ENCODE data around the gene RTP4.

RTP4 gene, protein sequence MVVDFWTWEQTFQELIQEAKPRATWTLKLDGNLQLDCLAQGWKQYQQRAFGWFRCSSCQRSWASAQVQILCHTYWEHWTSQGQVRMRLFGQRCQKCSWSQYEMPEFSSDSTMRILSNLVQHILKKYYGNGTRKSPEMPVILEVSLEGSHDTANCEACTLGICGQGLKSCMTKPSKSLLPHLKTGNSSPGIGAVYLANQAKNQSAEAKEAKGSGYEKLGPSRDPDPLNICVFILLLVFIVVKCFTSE

DNA sequence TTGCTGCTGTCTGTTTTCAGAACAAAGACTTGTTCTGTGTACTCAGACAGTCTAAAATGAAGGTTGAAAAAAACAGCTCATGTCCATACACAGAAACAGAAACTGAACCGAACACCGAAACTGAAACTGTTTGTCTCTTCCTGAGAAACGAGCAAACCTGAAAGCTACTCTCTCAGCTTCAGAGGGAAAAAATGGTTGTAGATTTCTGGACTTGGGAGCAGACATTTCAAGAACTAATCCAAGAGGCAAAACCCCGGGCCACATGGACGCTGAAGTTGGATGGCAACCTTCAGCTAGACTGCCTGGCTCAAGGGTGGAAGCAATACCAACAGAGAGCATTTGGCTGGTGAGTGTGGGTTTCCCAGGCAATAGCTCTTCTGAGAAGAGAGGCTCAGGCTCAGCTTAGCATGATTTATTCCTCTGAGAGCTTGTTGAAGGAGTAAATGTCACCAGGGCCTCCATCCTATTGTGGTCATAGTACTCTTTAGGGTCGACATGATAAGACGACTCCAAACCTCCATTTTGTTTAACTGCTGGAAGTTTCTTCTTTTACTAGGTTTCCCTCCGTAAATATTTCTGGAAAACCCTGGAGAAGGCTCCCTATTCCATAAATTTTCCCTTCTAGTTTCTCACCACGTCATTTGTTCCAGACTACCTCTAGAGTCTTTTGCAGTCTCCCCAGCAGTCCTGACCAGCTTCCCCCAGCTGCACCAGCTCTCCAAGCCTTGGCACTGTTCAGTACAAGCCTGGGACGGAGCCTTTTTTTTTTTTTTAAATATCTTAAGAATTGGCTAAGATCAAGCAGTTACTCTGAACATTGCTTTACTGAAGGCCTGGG is at the start of gene RTP4:
TSS of gene RTP4 (plus strand) at position 135 of the 838 bp plus-strand sequence. CDS start at position 192, 57 bp downstream.
- DNase-seq: peak; percentile 20

DNA sequence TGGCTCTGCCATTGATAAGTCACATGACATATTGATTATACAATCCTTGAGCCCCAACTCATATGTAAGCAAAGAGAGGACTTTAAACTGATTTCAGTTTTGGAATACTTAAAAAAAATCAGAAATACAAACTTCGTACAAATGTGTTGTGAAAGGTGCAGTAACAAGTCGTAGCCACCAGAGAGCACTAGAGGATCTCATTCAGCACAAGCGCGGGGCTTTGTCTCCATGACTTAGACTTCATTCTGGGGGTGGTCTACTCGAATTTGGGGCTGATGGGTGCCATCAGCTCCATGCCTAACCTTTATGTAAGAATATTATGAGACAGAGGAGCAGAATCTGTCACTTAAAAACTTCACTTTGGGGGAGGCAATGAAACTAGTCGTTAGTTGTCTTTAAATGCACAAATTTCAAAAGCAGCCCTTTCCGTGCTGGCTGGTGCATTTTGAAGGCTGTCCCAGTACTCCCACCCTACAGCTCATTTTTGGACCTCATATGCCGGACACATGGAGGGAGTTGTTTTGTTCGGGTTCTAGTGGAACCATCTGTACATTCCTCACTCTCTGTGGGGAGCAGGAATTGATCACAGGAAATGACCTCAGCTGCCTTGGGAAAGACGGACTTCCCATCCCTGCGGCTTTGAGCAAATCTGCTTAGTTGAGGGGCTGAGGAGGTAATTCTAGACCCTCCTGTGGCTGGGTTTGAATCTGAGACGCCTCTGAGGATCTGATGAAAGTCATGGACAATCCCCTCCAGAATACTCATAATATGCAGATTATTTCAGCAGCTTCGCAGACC is 49.2 kb upstream of the RTP4 start:
- peak; percentile 49 for DNase-seq

DNA sequence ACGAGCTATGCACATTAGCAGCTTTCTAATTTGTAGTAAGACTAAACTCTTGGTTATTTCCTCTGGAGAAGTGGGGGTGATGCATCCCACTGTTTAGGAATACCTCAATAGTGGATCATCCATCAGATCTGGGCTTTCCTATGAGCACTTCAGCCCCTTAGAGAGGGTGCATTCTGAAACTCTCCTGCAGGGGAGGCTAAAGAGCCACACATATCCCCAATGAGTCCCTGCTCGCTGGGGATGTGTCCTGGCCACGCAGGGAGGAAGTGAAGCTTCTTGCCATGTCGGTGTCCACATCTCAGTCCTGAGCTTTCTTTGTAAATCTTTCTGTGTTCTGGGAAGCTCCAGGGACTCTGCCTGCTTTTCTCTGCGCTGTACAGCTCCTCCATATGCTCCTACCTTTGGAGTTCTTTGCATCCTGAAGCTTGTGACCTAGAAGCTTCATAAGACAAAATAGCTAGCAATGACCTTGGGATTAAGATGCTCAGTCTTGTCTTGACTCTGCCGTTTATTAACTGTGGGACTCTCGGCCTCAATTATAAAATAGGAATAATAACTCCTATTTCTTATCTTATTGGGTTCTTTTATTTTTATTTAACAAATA is 48.4 kb upstream of the RTP4 start:
- peak; percentile 55 for DNase-seq

DNA sequence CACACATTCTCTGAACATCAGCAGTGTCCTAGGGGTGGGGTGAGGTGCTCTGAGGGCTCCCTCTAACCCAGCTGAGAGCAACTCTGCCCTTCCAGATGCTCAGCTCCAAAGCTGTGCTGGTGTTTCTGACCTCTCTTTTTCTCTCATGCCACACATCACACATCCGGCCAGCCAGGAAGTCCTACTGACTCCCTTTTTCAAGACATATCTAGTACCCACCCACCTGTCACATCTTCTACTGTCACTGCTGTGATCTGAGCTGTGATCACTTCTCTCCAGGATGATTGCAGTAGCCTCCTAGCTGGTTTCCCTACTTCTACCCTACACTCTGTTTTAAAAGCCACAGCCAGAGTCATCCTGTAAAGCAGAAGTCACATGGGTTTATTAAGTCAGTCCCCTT is 46.4 kb upstream of the RTP4 start:
- no peak for DNase-seq

DNA sequence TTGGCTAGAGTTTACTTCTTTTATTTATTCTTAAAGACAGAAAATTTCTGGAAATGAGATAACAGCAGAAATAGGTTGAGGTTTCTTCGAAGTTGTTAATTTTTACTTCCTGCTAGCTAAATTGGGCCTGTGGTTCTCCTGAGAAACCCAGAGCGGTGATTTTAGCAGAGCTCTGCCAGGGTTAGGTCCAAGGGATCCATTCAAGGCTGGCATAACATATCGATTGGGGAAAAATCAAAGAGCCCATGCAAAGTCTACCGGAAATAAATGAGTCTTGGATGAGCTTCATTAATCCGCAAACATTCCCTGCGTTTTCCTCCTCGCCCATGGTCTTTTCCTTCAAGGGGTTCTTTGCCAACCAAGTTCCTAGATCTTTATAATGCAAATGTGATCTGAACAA is 45.9 kb upstream of the RTP4 start:
- DNase-seq: no peak

DNA sequence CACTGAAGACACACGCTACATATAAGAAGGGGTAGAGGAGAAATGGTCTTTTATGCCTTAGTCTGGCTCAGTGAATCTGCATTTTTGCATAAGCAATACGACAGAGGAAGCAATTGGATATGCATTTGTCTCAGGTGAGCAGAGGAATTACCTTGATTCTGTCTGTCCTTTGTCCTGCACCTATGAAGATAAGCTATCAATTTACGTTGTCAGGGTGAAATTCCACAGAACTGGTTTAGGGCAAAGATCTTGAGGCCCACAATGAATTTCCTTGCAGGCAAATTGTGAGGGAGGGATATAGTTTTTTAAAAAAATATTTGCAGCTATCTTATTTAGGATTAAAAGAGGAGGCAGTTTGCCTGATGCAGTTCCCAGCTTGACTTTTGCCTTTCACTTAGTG is 45.1 kb upstream of the RTP4 start:
- DNase-seq: no peak

DNA sequence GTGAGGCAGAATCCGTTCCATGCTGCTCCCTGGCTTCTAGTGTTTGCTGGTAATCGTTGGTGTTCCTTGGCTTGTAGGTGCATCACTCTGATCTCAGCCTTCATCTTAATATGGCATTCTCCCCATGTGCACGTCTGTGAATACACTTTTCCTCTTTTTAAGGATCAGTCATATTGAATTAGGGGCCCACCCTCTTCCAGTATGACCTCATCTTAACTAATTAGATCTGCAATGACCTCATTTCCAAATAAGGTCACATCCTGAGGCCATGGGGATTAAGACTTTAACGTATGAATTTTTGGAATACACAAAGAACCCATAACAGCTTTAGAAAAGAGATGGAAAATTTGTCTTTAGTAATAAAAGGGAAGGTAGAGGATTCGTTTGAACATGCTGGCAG is 42.6 kb upstream of the RTP4 start:
- no peak for DNase-seq

DNA sequence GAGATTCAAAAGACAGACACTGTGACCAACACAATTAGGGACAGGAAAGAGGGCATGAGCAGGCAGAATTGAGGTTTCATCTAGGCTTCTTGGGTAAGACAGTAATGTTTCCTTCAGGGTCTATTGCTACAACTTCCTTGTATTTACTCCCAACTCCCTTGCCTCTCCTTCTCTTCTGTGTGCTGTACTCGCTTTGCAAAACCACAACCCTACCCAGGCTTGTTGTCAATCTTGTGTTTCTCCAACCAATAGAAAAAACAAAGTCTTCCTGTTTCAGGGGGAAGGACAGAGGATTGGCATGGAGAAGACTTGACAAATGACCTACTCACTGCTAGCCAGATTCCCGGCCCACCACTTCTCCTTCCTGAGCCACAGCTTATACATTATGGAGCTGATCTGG is 40.3 kb upstream of the RTP4 start:
- no peak for DNase-seq

DNA sequence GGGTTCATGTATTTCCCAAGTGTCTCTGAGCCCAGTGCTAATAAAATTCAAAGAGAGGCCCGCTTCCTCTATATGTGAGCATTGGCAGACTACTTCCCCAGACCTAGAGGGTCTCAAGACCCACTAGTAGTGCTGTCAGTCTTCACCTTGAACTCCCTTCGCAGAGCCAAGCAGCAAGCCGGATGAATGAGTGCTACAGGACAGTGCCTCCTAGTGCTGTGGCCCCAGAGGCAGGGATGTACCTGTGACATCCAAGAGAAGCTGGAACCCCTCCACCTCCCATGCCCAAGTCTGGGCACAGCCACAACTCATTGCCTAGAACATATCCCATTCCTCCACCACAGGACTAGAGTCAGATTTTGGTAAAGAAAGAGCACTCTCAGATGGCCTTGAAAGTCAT is 39.5 kb upstream of the RTP4 start:
- DNase-seq: no peak

DNA sequence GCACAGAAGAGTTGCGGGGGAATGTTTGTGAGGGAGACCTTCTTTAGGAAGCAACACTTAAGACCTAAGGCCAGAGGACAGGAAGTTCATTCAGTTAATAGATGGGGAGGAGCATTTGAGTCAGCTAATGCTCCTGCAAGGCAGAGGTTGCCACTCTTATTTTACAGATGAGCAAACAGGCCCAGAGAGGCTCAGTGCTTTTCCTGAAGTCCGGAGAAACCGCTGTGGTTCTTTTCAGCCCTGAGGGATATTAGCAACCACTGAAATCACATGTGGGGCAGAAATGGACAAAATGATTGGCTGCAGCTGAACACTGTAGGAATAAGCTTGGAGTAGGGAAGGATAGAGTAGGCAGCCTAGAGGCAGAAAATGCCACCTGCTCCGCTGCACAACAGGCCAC is 33.3 kb upstream of the RTP4 start:
- no peak for DNase-seq

DNA sequence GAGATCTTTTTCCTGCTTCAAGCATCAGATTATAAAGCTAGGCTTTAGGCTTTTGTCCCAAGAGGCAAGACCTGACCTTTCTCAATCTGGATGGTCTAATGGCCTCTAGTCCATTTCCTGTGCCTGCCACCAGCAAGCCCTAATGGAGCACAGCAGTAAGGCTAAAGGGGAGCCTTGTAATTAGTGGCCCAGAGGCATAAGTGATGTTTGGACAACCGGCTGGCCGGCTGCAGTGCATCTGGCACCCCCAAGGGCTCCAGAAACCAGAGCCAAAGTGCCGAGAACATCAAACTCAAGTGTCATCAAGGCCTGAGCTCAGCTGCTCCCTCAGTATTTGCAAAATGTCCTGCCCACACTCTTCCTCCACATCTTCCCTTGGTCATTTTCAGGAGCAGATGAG is 31.9 kb upstream of the RTP4 start:
- no peak for DNase-seq

DNA sequence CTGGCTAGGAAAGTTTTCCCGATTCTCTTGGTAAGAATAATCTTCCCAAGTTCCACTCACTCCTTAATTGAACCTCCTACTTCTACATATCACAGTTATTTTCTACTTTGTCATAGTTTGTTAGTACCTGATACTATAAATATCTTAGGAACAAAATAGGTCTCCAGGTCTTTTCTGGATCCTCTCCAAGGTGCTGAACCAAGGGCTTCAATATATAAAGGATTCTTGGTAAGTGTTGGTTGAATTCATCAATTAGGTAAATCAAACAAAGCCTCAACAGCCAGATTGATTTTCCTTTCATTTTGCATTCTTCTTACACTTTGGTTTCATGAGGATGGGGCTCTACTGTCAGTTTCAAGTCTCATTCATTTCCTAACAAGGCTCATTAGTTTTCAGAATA is 27.6 kb upstream of the RTP4 start:
- no peak for DNase-seq

DNA sequence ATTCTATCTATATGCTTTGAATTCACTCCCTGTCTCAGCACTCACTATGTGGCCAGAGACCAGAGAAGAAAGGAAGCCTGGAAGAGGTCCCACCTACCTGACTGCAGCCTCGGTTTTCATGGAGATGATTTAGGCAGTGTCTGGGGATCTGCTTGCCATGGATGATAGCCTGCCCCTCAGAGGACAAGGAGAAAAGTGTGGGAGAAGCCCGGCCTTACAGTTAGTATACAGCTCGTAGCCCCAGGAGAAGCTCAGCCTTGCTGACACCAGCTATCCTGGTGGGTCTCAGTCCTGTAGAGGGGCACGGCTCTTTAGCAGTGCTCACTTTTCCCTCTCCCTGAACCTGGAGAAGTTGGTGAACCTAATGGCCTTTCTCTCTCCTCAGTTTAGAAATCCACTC is 25.9 kb upstream of the RTP4 start:
- no peak for DNase-seq

DNA sequence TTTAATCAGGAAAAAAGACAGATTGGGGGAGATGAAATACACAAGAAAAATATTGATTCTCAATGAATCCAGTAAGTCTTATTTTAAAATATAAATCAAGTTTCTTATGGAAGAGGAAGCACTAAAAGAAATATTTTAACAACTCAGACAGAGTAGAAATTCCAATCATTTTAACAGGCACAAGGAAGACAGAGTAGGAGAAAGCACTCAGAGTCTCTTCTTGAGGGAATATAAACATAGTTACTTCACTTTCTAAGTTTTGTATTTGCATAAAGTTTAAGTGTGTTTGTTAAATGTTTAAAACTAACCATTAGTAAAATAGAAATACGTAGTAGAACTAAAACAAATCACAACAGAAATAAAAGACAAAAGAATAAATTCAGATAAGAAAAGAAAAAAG is 24.5 kb upstream of the RTP4 start:
- no peak for DNase-seq

DNA sequence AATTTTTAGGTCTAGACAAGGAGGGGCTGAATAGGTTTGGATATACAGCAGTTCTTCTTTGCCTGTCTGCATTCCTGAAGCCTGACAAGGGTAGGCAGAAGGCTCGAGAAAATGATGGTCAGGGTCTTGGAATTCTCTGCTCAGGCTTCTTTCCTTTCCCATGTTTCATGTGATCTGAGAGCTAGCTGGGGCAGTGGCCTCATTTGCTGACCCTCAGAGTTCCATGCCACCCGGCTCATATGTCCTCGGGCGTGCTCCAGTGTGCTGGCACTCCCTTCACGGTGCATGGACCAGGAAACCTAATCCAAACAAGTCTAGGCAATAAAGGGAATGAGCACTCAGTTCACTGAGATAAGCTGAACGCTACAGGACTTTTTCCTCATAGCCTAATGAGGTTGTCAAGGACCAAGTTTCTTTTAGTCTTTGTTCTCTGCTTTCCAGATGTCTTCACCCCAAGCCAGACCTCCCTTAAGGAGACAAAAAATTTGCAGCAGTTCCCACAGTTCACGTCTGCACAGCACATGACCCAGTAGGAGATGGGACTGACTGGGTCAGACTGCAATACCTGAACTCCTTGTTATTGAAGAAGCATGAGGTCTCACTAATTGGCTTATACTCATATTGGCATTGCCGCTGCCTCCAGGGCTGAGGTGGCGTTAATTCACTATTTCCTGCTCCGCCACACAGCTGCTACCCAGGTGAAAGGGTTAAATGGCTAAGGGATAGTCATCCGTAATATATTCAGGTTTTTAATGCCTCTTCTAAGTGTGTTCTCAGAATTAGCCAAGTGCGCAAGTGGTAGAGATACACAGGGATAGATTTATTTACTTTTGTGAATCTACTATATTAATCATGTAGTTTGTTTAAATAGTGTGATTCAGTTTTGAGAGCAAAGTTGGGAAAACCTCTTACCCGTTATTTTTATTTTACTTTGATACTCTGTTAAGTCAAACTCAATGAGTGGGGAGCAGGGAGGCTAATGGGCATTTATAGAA is 15.3 kb upstream of the RTP4 start:
- DNase-seq: no peak

DNA sequence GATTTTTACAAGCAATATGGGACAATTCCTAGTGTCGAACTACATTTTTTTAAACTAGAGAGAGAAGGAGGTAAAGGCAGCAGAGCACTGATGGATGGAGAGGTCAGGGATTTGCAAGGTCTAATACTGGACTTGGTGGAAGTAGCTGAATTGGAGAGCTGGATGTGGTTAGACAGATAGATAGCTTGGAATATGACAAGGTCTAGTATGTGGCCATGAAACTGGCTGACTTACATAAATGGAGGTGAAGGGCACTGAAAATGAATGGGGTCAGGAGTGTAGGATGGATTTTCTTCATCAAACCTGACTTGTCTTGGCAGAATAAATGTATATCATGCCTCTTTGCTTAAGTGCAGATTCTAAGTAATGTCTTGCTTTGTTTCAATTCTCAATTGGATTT is 10.1 kb upstream of the RTP4 start:
- no peak for DNase-seq

DNA sequence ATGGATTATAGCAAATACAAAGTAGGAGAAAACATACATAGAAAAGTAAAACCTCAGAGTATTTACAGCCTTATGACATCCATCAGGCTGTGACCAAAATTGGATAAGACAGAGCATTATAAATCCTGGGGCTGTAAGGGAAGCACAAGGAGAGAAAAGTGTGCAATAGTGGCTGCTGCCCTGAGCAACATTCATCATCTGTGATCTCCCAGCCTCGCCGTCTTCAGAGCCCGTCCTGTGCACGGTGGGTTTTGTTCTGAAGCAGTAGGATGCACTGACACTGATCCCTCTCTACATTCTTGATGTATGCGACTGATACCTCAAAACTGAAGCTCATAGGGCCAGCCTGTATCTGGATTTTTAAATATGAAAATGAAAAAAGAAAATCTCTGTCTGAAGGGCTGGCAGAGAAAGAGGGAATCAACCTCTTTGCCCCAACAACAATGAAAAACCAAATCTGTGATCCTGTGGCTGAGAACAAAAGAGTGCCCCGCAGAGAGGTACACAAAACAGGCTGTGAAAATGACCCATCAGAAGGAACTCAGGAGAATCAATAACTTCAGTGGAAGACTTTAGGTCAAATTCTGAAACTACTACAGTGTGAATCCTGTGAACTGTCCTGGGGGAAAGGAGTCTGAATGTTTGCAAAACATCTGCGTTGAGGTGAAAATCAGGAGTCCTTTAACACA is 8.2 kb upstream of the RTP4 start:
- no peak for DNase-seq

DNA sequence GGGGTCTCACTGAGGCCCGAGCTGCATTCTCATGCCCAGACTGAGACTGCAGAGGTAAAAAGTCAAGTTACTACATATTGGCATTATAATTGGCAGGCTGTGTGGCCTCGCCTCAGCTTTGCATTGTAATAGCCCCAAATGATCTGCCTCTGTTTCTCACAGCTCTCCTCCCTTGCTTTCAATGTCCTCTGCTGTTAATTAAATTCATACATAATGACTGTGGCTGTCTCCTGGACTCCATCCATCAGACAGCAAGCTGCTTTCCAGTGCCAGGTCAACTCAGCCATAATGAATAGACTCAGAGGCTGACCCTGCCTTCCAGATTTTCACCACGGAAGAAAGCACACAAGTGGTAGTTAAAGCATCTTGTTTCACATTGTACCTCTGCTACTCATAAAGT is 7.6 kb upstream of the RTP4 start:
- DNase-seq: no peak

DNA sequence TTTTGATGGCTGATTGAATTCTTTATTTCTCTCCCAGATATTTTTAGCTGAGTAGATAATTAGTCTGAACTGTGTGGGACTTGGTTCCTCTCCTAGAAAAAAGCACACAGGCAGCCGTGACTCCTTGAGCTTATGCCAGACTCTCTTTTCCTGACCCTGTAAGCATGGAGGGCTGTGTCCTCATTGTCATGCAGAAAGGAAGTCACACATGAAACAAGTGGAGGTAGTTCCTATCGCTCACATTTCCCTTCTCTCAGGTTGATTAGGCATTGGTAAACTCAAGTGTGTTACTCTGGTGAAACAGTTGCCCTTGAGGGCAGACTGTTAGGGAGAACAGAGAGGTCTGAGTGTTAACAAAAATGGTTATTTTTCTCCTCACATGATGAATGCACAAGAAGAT is 6.3 kb upstream of the RTP4 start:
- no peak for DNase-seq

DNA sequence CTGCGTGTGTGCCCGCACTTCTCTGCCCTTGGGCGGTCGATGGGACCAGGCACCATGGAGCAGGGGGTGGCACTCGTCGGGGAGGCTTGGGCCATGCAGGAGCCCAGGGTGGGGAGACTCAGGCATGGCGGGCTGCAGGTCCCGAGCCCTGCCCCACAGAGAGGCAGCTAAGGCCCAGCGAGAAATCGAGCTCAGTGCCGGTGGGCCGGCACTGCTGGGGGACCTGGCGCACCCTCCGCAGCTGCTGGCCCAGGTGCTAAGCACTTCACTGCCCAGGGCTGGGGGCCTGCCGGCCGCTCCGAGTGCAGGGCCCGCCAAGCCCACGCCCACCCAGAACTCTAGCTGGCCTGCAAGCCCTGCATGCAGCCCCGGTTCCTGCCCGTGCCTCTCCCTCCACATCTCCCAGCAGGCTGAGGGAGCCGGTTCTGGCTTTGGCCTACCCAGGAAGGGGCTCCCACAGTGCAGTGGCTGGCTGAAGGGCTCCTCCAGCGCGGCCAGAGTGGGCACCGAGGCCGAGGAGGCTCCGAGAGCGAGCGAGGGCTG is 553 bp upstream of the RTP4 start:
- DNase-seq: no peak

DNA sequence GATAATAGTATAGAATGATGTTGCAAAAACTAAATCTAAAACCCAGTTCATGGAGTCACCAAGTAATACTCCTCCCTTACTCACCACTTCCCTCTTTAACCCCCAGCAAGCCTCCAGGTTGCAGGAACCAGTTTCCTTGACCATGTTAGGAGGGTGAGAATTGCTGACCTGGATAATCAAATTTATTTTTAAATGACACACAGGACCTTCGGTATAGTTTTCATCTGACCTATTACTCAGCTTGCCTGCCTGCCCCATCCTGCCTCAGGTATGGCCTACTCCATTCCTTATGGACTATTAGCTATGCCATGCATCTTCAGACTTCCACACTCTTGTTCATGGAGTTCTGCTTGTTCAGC is 883 bp downstream of the RTP4 start:
- no peak for DNase-seq

All from right hindlimb (tissue), 1 donor.